OCI-LY1 (cell line): ENCODE data around the gene LTBP2.

Experiments used
- H2AFZ ChIP-seq: fragments of 200-600 bp; sonication (generic), shearing (Covaris generic); 2 replicates; pipeline ENCODE4 v1.6.0; 2014; ENCODE audit warnings: antibody characterized with exemption, mild to moderate bottlenecking, low read length
- H3F3A ChIP-seq: fragments of 200-600 bp; sonication (generic), shearing (Covaris generic); 2 replicates; pipeline ENCODE4 v1.6.0; 2014; ENCODE audit warnings: mild to moderate bottlenecking, antibody characterized with exemption, low read length, moderate library complexity; ENCODE audit not compliant: insufficient read depth
- H3K27ac ChIP-seq: fragments of 200-600 bp; sonication (generic); 2 replicates; pipeline ENCODE4 v1.5.1; 2014; ENCODE audit warnings: low read length, mixed run types, mild to moderate bottlenecking, low read depth; ENCODE audit not compliant: poor library complexity, severe bottlenecking
- H3K27me3 ChIP-seq: fragments of 200-600 bp; sonication (generic); 2 replicates; pipeline ENCODE4 v1.6.0; 2014; ENCODE audit warnings: antibody characterized with exemption, mild to moderate bottlenecking, low read length, moderate library complexity; ENCODE audit not compliant: insufficient read depth
- H3K36me3 ChIP-seq: fragments of 200-600 bp; sonication (generic); 2 replicates; pipeline ENCODE4 v1.6.1; 2014; ENCODE audit warnings: mild to moderate bottlenecking, antibody characterized with exemption, low read length, moderate library complexity, mixed read lengths; ENCODE audit not compliant: insufficient read depth
- H3K4me1 ChIP-seq: fragments of 200-600 bp; sonication (generic); 2 replicates; pipeline ENCODE4 v1.5.1; 2014; ENCODE audit warnings: mild to moderate bottlenecking, low read length, moderate library complexity; ENCODE audit not compliant: insufficient read depth, severe bottlenecking
- H3K4me2 ChIP-seq: fragments of 200-600 bp; sonication (generic), shearing (Covaris generic); 2 replicates; pipeline ENCODE4 v1.6.1; 2014; ENCODE audit warnings: low read length
- H3K4me3 ChIP-seq: fragments of 200-600 bp; sonication (generic); 2 replicates; pipeline ENCODE4 v1.5.1; 2014; ENCODE audit warnings: low read length, low read depth, mild to moderate bottlenecking, mixed read lengths; ENCODE audit not compliant: poor library complexity, severe bottlenecking
- H3K79me2 ChIP-seq: fragments of 200-600 bp; shearing (Covaris generic); 2 replicates; pipeline ENCODE4 v1.6.1; 2016; ENCODE audit warnings: mixed run types, low read length, mixed read lengths; ENCODE audit not compliant: insufficient read depth
- H3K9ac ChIP-seq: fragments of 200-600 bp; sonication (generic), shearing (Covaris generic); 2 replicates; pipeline ENCODE4 v1.6.1; 2014; ENCODE audit warnings: mild to moderate bottlenecking, low read length, mixed read lengths
- H3K9me2 ChIP-seq: fragments of 200-600 bp; sonication (generic), shearing (Covaris generic); 2 replicates; pipeline ENCODE4 v1.6.1; 2014; ENCODE audit warnings: low read depth, mild to moderate bottlenecking, low read length, mixed read lengths
- H3K9me3 ChIP-seq: fragments of 200-600 bp; shearing (Covaris generic); 2 replicates; pipeline ENCODE4 v1.6.1; 2014; ENCODE audit warnings: low read length, mixed read lengths
- H4K20me1 ChIP-seq: fragments of 200-600 bp; sonication (generic), shearing (Covaris generic); 2 replicates; pipeline ENCODE4 v1.6.0; 2016; ENCODE audit warnings: mild to moderate bottlenecking, low read length; ENCODE audit not compliant: insufficient read depth
- CTCF ChIP-seq: fragments of 200-600 bp; sonication (generic), shearing (Covaris generic); IDR thresholded peaks from 2 replicates; pipeline ENCODE4 v1.5.1; 2017; ENCODE audit warnings: mild to moderate bottlenecking, antibody characterized with exemption, low read length, moderate library complexity, mixed read lengths
- EZH2 ChIP-seq: fragments of 200-600 bp; sonication (generic), shearing (Covaris generic); IDR thresholded peaks from 2 replicates; pipeline ENCODE4 v1.8.0; 2017; ENCODE audit warnings: borderline replicate concordance, mixed run types, mild to moderate bottlenecking, antibody characterized with exemption, low read length, moderate library complexity, mixed read lengths

Gene LTBP2

DNA sequence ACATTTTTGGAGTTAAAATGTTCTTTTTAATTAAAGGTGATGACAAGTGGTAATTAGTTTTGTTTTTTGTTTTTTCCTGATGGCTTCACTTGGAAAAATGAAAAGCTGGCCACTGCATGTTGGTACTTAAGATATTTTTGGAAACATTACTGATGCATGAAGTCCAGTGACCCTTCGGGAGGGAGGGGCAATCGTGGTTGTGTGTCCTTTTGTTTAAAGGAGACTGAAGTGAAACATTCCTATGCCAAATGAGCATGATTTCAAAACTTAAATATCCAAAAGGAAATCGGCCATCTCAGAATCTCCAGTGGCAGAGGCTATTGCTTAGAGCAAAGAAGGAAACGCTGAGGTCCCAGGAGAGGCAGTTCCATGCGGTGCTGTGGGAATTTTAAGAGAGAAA is 20.1 kb downstream of the LTBP2 start:
- Histone ChIP-seq H3K4me2 (no peak overlapping the region), H3K9me3 (no peaks in the 10 kb centered on the region), H3K4me1 (peaks cover 12% of the 10 kb centered on the region), H3K9ac (no peak overlapping the region), H3F3A (no peaks in the 10 kb centered on the region), H4K20me1 (no peaks in the 10 kb centered on the region), H3K4me3 (no peak overlapping the region), H3K27me3 (no peaks in the 10 kb centered on the region; the same call in 1 of the 2 replicates), H3K27ac (no peak overlapping the region), H2AFZ (no peak overlapping the region), H3K79me2 (no peaks in the 10 kb centered on the region), H3K9me2 (no peaks in the 10 kb centered on the region), H3K36me3 (no peaks in the 10 kb centered on the region)
- TF ChIP-seq CTCF = no peak
- no peak for TF ChIP-seq EZH2

GRCh38 chr14:74591394-74591793 is 20.6 kb downstream of the LTBP2 start:
- no peak overlapping the region for H2AFZ ChIP-seq
- H3F3A ChIP-seq = no peaks in the 10 kb centered on the region
- no peak overlapping the region for H3K4me3 ChIP-seq
- no peaks in the 10 kb centered on the region for H3K36me3 ChIP-seq
- no peaks in the 10 kb centered on the region; the same call in 1 of the 2 replicates for H3K27me3 ChIP-seq
- H4K20me1 ChIP-seq = no peaks in the 10 kb centered on the region
- no peak overlapping the region for H3K4me2 ChIP-seq
- no peak overlapping the region for H3K27ac ChIP-seq
- peaks cover 12% of the 10 kb centered on the region for H3K4me1 ChIP-seq
- TF ChIP-seq EZH2 = no peak
- TF ChIP-seq CTCF = no peak
- no peaks in the 10 kb centered on the region for H3K9me3 ChIP-seq
- H3K9me2 ChIP-seq = no peaks in the 10 kb centered on the region
- H3K79me2 ChIP-seq = no peaks in the 10 kb centered on the region
- H3K9ac ChIP-seq = no peak overlapping the region

GRCh38 chr14:74589291-74589879 is 22.7 kb downstream of the LTBP2 start:
- no peak overlapping the region for H3K9ac ChIP-seq
- H3F3A ChIP-seq = no peaks in the 10 kb centered on the region
- no peak overlapping the region for H3K4me2 ChIP-seq
- no peaks in the 10 kb centered on the region for H3K36me3 ChIP-seq
- H3K79me2 ChIP-seq = no peaks in the 10 kb centered on the region
- no peaks in the 10 kb centered on the region for H3K9me3 ChIP-seq
- H3K9me2 ChIP-seq = no peaks in the 10 kb centered on the region
- TF ChIP-seq EZH2 (no peak), CTCF (no peak)
- H3K27ac ChIP-seq = no peak overlapping the region
- no peak overlapping the region for H3K4me3 ChIP-seq
- no peak overlapping the region for H2AFZ ChIP-seq
- no peaks in the 10 kb centered on the region for H4K20me1 ChIP-seq
- H3K4me1 ChIP-seq = peaks cover 12% of the 10 kb centered on the region
- H3K27me3 ChIP-seq = no peaks in the 10 kb centered on the region
